Mesendoderm (in vitro differentiated cells): ENCODE data around the gene FARSB.

Experiments
- DNase-seq: peaks from one replicate; pipeline ENCODE4 v3.0.0; 2013
- H2AK5ac ChIP-seq: 2 replicates; pipeline ENCODE4 v1.6.1; 2013; ENCODE audit warnings: low read length, inconsistent platforms
- H2BK120ac ChIP-seq: 2 replicates; pipeline ENCODE4 v1.6.1; 2013; ENCODE audit warnings: low read depth, mild to moderate bottlenecking, low read length, moderate library complexity, mixed read lengths
- H2BK15ac ChIP-seq: replicated peaks from 2 replicates; pipeline ENCODE4 v1.6.1; 2013; ENCODE audit warnings: low read depth, mild to moderate bottlenecking, moderate library complexity
- H2BK5ac ChIP-seq: 2 replicates; pipeline ENCODE4 v1.6.1; 2013; ENCODE audit warnings: low read length, inconsistent platforms
- H3K18ac ChIP-seq: 2 replicates; pipeline ENCODE4 v1.6.1; 2013; ENCODE audit warnings: mild to moderate bottlenecking, low read length, mixed read lengths
- H3K23ac ChIP-seq: one replicate; pipeline ENCODE4 v1.6.1; 2013; ENCODE audit warnings: low read length
- H3K27ac ChIP-seq: 2 replicates; pipeline ENCODE4 v1.5.1; 2013; ENCODE audit warnings: low read depth, mild to moderate bottlenecking, inconsistent platforms, low read length, moderate library complexity
- H3K27me3 ChIP-seq: 2 replicates; pipeline ENCODE4 v1.6.1; 2013; ENCODE audit warnings: low read length, control low read depth, mild to moderate bottlenecking, inconsistent platforms; ENCODE audit not compliant: insufficient read depth, poor library complexity
- H3K36me3 ChIP-seq: 2 replicates; pipeline ENCODE4 v1.6.1; 2013; ENCODE audit warnings: low read length, inconsistent platforms; ENCODE audit not compliant: control insufficient read depth, insufficient read depth
- H3K4ac ChIP-seq: one replicate; pipeline ENCODE4 v1.6.1; 2013; ENCODE audit warnings: low read depth, mild to moderate bottlenecking, low read length, moderate library complexity
- H3K4me1 ChIP-seq: 2 replicates; pipeline ENCODE4 v1.6.1; 2013; ENCODE audit warnings: low read depth, low read length, inconsistent platforms; ENCODE audit not compliant: control insufficient read depth
- H3K4me2 ChIP-seq: 2 replicates; pipeline ENCODE4 v1.6.1; 2013; ENCODE audit warnings: low read length
- H3K4me3 ChIP-seq: 2 replicates; pipeline ENCODE4 v1.5.1; 2013; ENCODE audit warnings: mild to moderate bottlenecking, low read length
- H3K56ac ChIP-seq: one replicate; pipeline ENCODE4 v1.6.1; 2013; ENCODE audit warnings: low read length
- H3K79me1 ChIP-seq: 2 replicates; pipeline ENCODE4 v1.6.1; 2013; ENCODE audit warnings: low read length, inconsistent platforms
- H3K79me2 ChIP-seq: 2 replicates; pipeline ENCODE4 v1.6.1; 2013; ENCODE audit warnings: mild to moderate bottlenecking, low read length; ENCODE audit not compliant: control insufficient read depth, insufficient read depth
- H3K9ac ChIP-seq: 2 replicates; pipeline ENCODE4 v1.6.1; 2013; ENCODE audit warnings: low read length, inconsistent platforms
- H4K5ac ChIP-seq: one replicate; pipeline ENCODE4 v1.6.1; 2013; ENCODE audit warnings: low read length
- H4K8ac ChIP-seq: one replicate; pipeline ENCODE4 v1.6.1; 2013; ENCODE audit warnings: low read depth, mild to moderate bottlenecking, control low read depth, low read length, moderate library complexity
- WGBS: extraction: QIAGEN DNeasy Blood & Tissue Kit; methylation state at CpG from one replicate; pipeline ENCODE4 v1.1.7; 2013; ENCODE audit warnings: low lambda C conversion rate, missing lambda C conversion rate; ENCODE audit not compliant: insufficient coverage; ENCODE audit errors: extremely low coverage; 5-methylcytosine and 5-hydroxymethylcytosine counted together

The FARSB gene

GRCh38 chr2:222569826-222570225 is 86.1 kb downstream of the FARSB start:
- H4K5ac ChIP-seq, result no peak overlapping the region
- H3K4me1 ChIP-seq, result no peaks in the 10 kb centered on the region
- no peak overlapping the region for H2BK15ac ChIP-seq
- H3K27ac ChIP-seq, result no peak overlapping the region
- H3K4me3 ChIP-seq, result no peak overlapping the region
- H4K8ac ChIP-seq, result no peak overlapping the region
- no peaks in the 10 kb centered on the region for H3K79me1 ChIP-seq
- no peak overlapping the region for H3K4me2 ChIP-seq
- peaks cover 2% of the 10 kb centered on the region for H3K36me3 ChIP-seq
- no CpG with 5 or more reads among the region's 1 CpG for WGBS
- no peak overlapping the region for H3K56ac ChIP-seq
- no peaks in the 10 kb centered on the region for H3K79me2 ChIP-seq
- no peak overlapping the region for H3K18ac ChIP-seq
- no peak overlapping the region for H2AK5ac ChIP-seq
- no peak overlapping the region for H3K23ac ChIP-seq
- no peak overlapping the region for H3K4ac ChIP-seq
- no peak overlapping the region for H2BK120ac ChIP-seq
- H3K9ac ChIP-seq, result no peak overlapping the region
- DNase-seq, result no peak
- no peaks in the 10 kb centered on the region for H3K27me3 ChIP-seq
- no peak overlapping the region for H2BK5ac ChIP-seq

- H3K79me1 ChIP-seq, result no peaks in the 10 kb centered on the region
- H3K4ac ChIP-seq, result no peak overlapping the region
- no peak overlapping the region for H2AK5ac ChIP-seq
- H2BK15ac ChIP-seq, result no peak overlapping the region
- H4K5ac ChIP-seq, result no peak overlapping the region
- no peaks in the 10 kb centered on the region for H3K79me2 ChIP-seq
- no CpG with 5 or more reads among the region's 4 CpGs for WGBS
- no peak overlapping the region for H3K56ac ChIP-seq
- no peak overlapping the region for H2BK5ac ChIP-seq
- no peak overlapping the region for H4K8ac ChIP-seq
- DNase-seq, result no peak
- H3K36me3 ChIP-seq, result peaks cover 2% of the 10 kb centered on the region
- H3K27ac ChIP-seq, result no peak overlapping the region
- no peaks in the 10 kb centered on the region for H3K4me1 ChIP-seq
- H3K18ac ChIP-seq, result no peak overlapping the region
- no peak overlapping the region for H3K23ac ChIP-seq
- no peak overlapping the region for H2BK120ac ChIP-seq
- H3K4me3 ChIP-seq, result no peak overlapping the region
- H3K4me2 ChIP-seq, result no peak overlapping the region
- H3K27me3 ChIP-seq, result no peaks in the 10 kb centered on the region
- no peak overlapping the region for H3K9ac ChIP-seq
These were observed 87.0 kb downstream of the FARSB start for GRCh38 chr2:222568865-222569264.

DNA sequence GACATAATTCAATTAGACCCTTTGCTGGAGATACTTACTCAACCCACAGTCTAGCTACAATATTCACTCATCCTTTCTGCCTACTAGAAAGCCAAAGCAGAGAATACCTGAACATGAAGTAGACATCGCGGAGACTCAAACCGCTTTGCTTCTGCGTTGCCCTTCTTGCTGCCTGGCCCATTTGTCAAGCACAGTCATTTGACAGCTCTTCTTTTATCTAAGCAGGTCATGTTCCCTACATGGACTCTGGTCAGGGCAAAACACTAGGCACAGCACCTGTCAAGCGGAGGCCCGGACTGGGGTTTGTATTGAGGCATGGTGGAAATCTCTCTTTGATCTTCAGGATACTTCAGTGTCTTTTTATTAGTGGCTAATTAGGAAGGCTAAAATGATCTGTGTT is 89.7 kb downstream of the FARSB start:
- WGBS, result no CpG with 5 or more reads among the region's 6 CpGs
- Histone ChIP-seq H3K27ac (no peak overlapping the region), H3K36me3 (no peaks in the 10 kb centered on the region), H2BK15ac (no peak overlapping the region), H4K5ac (no peak overlapping the region), H2BK120ac (no peak overlapping the region), H3K4me3 (no peak overlapping the region), H2BK5ac (no peak overlapping the region), H3K79me2 (no peaks in the 10 kb centered on the region), H3K4me2 (no peak overlapping the region), H4K8ac (no peak overlapping the region), H3K9ac (no peak overlapping the region), H3K4ac (no peak overlapping the region), H3K18ac (no peak overlapping the region), H3K4me1 (no peaks in the 10 kb centered on the region), H3K56ac (no peak overlapping the region), H3K23ac (no peak overlapping the region), H2AK5ac (no peak overlapping the region), H3K27me3 (no peaks in the 10 kb centered on the region), H3K79me1 (no peaks in the 10 kb centered on the region)
- DNase-seq, result no peak

GRCh38 chr2:222563936-222564335 is 92.0 kb downstream of the FARSB start:
- no peak overlapping the region for H3K27ac ChIP-seq
- no peak overlapping the region for H2BK15ac ChIP-seq
- no peak overlapping the region for H3K4ac ChIP-seq
- no peak overlapping the region for H3K18ac ChIP-seq
- no peak overlapping the region for H3K23ac ChIP-seq
- no peaks in the 10 kb centered on the region for H3K79me2 ChIP-seq
- no peak overlapping the region for H4K5ac ChIP-seq
- no peaks in the 10 kb centered on the region for H3K79me1 ChIP-seq
- no peaks in the 10 kb centered on the region for H3K4me1 ChIP-seq
- H3K4me3 ChIP-seq, result no peak overlapping the region
- H2AK5ac ChIP-seq, result no peak overlapping the region
- no peak overlapping the region for H3K56ac ChIP-seq
- no peak overlapping the region for H3K9ac ChIP-seq
- no peak overlapping the region for H2BK120ac ChIP-seq
- DNase-seq, result no peak
- no peak overlapping the region for H3K4me2 ChIP-seq
- no peaks in the 10 kb centered on the region for H3K27me3 ChIP-seq
- H4K8ac ChIP-seq, result no peak overlapping the region
- no CpG with 5 or more reads among the region's 6 CpGs for WGBS
- H3K36me3 ChIP-seq, result no peaks in the 10 kb centered on the region
- no peak overlapping the region for H2BK5ac ChIP-seq

- no peaks in the 10 kb centered on the region for H3K79me1 ChIP-seq
- H3K4me1 ChIP-seq, result no peaks in the 10 kb centered on the region
- no peak overlapping the region for H3K9ac ChIP-seq
- no peak overlapping the region for H2BK15ac ChIP-seq
- H2BK5ac ChIP-seq, result no peak overlapping the region
- H4K5ac ChIP-seq, result no peak overlapping the region
- no peak for DNase-seq
- no peak overlapping the region for H2BK120ac ChIP-seq
- H3K36me3 ChIP-seq, result no peaks in the 10 kb centered on the region
- H3K79me2 ChIP-seq, result no peaks in the 10 kb centered on the region
- no peak overlapping the region for H3K56ac ChIP-seq
- H3K4me2 ChIP-seq, result no peak overlapping the region
- H3K27ac ChIP-seq, result no peak overlapping the region
- no peak overlapping the region for H4K8ac ChIP-seq
- whole genome bisulfite sequencing, result no CpG with 5 or more reads among the region's 11 CpGs
- no peak overlapping the region for H3K4me3 ChIP-seq
- H3K4ac ChIP-seq, result no peak overlapping the region
- H3K23ac ChIP-seq, result no peak overlapping the region
- H2AK5ac ChIP-seq, result no peak overlapping the region
- no peak overlapping the region for H3K18ac ChIP-seq
- H3K27me3 ChIP-seq, result no peaks in the 10 kb centered on the region
These were observed 92.7 kb downstream of the FARSB start for GRCh38 chr2:222563106-222563718.
